ENCODE results near the gene VPS4B. TPM values are rescaled to one million over a fixed set of nuclear protein-coding genes. Genes with fewer than 3 reads are reported as not detected.
"Not testable (repeated sequence)": the region's sequence is repeated elsewhere in the genome, so short reads cannot be mapped to it uniquely, and the experiment has no call there.

The VPS4B gene
- total and polyA plus RNA-seq, 8 donors, result 48.2 to 71.4 (median 54.5) TPM

GRCh38 chr18:63363951-63364350, 58.3 kb downstream of the VPS4B start:
- no peaks in the 10 kb centered on the region for H3K27me3 ChIP-seq
- ATAC-seq, result no peak
- peaks cover 0 to 39% of the 10 kb centered on the region in 2 donors for H3K36me3 ChIP-seq
- TF ChIP-seq CTCF (IDR thresholded peaks at IDR 0.05), result no peak
- H3K4me3 ChIP-seq, result no peak overlapping the region
- H3K27ac ChIP-seq, result no peak overlapping the region
- no peak for DNase-seq
- H3K4me1 ChIP-seq, result peaks cover 0 to 31% of the 10 kb centered on the region in 2 donors
- H3K9me3 ChIP-seq, result no peaks in the 10 kb centered on the region
- intact Hi-C loops (cut with DNase I), result loop anchor here in 1 of 2 donors (10.0 kb wide), 1 partner anchor 61 kb away; the partner anchor contains the start of gene VPS4B

GRCh38 chr18:63363420-63363819, 58.9 kb downstream of the VPS4B start:
- intact Hi-C loops (cut with DNase I), result loop anchor here in 1 of 2 donors (10.0 kb wide), 1 partner anchor 61 kb away; the partner anchor contains the start of gene VPS4B
- not testable (repeated sequence) for H3K9me3 ChIP-seq, H3K27me3 ChIP-seq, H3K27ac ChIP-seq, DNase-seq, ATAC-seq, H3K4me3 ChIP-seq
- Histone ChIP-seq H3K36me3 (peaks cover 0 to 44% of the 10 kb centered on the region in 2 donors), H3K4me1 (peaks cover 0 to 31% of the 10 kb centered on the region in 2 donors)

GRCh38 chr18:63356272-63356896, 65.9 kb downstream of the VPS4B start:
- Histone ChIP-seq H3K27ac (no peak overlapping the region), H3K27me3 (no peaks in the 10 kb centered on the region), H3K4me1 (no peaks in the 10 kb centered on the region), H3K4me3 (no peak overlapping the region), H3K9me3 (no peaks in the 10 kb centered on the region), H3K36me3 (peaks cover 0 to 100% of the 10 kb centered on the region in 2 donors)
- intact Hi-C loops (cut with DNase I), result no loop called here
- ATAC-seq (no peak), DNase-seq (no peak)
- TF ChIP-seq CTCF (IDR thresholded peaks at IDR 0.05), result no peak

- H3K27me3 ChIP-seq, result no peaks in the 10 kb centered on the region
- no peak for DNase-seq
- ATAC-seq, result no peak
- intact Hi-C loops (cut with DNase I), result no loop called here
- H3K4me1 ChIP-seq, result no peaks in the 10 kb centered on the region
- H3K36me3 ChIP-seq, result peaks cover 0 to 99% of the 10 kb centered on the region in 2 donors
- TF ChIP-seq CTCF (IDR thresholded peaks at IDR 0.05), result no peak
- H3K27ac ChIP-seq, result no peak overlapping the region
- H3K9me3 ChIP-seq, result no peaks in the 10 kb centered on the region
- H3K4me3 ChIP-seq, result no peak overlapping the region
These were observed 72.0 kb downstream of the VPS4B start for GRCh38 chr18:63350230-63350629.

- intact Hi-C loops (cut with DNase I), result loop anchor here in 1 of 2 donors (10.0 kb wide), 1 partner anchor 86 kb away; no protein-coding TSS in a partner anchor
- Histone ChIP-seq H3K36me3 (peaks cover 0 to 96% of the 10 kb centered on the region in 2 donors), H3K27ac (no peak overlapping the region), H3K27me3 (no peaks in the 10 kb centered on the region), H3K9me3 (no peaks in the 10 kb centered on the region), H3K4me1 (no peaks in the 10 kb centered on the region), H3K4me3 (no peak overlapping the region)
- ATAC-seq (no peak), DNase-seq (no peak)
- TF ChIP-seq CTCF (IDR thresholded peaks at IDR 0.05), result no peak
These were observed 73.7 kb downstream of the VPS4B start for GRCh38 chr18:63348508-63349136.

Measured in left lung (tissue), 10 donors.